H4 (cell line): ENCODE measurements around the gene RNF114. TPM values are rescaled to one million over a fixed set of nuclear protein-coding genes. Genes with fewer than 3 reads are reported as not detected.

Experiments used
- DNase-seq: peaks from one replicate; pipeline ENCODE4 v3.0.0-alpha.2; 2015; ENCODE audit warnings: low spot score
- total RNA-seq: library from RNA; depleted of rRNA; stranded (reverse); fragments of >200 nt; shearing (Covaris generic); gene quantifications from 2 replicates; pipeline ENCODE4 v1.2.3, GENCODE V29; 2014

RNF114 gene
- total RNA-seq, 1 experiment from 2014 or later, result 152 TPM

- no peak for DNase-seq
These were observed 31.6 kb upstream of the RNF114 start for GRCh38 chr20:49904440-49905214.

GRCh38 chr20:49905415-49906091, 30.6 kb upstream of the RNF114 start:
- DNase-seq, result no peak

GRCh38 chr20:49906101-49906604, 30.0 kb upstream of the RNF114 start:
- DNase-seq, result no peak

GRCh38 chr20:49906615-49907154, 29.5 kb upstream of the RNF114 start:
- no peak for DNase-seq

GRCh38 chr20:49907405-49908257, 28.6 kb upstream of the RNF114 start:
- DNase-seq, result no peak

- DNase-seq, result no peak
These were observed 28.0 kb upstream of the RNF114 start for GRCh38 chr20:49908258-49908565.

- no peak for DNase-seq
These were observed 26.5 kb upstream of the RNF114 start for GRCh38 chr20:49909499-49910339.

- no peak for DNase-seq
These were observed 25.9 kb upstream of the RNF114 start for GRCh38 chr20:49910340-49910706.

- DNase-seq, result no peak
These were observed 22.7 kb upstream of the RNF114 start for GRCh38 chr20:49913399-49914047.

- no peak for DNase-seq
These were observed 21.7 kb upstream of the RNF114 start for GRCh38 chr20:49914310-49915117.

- no peak for DNase-seq
These were observed 21.1 kb upstream of the RNF114 start for GRCh38 chr20:49915118-49915379.

GRCh38 chr20:49915380-49916145, 20.6 kb upstream of the RNF114 start, which contains the start of gene SPATA2:
SPATA2 (minus strand) TSS chr20:49915529; CDS start chr20:49908490, 7,039 bp downstream.
- peak; percentile 93 for DNase-seq

- DNase-seq, result no peak
These were observed 19.8 kb upstream of the RNF114 start for GRCh38 chr20:49916146-49917002.

GRCh38 chr20:49918446-49918845, 17.8 kb upstream of the RNF114 start:
- no peak for DNase-seq

GRCh38 chr20:49919009-49919408, 17.2 kb upstream of the RNF114 start:
- DNase-seq, result no peak

- DNase-seq, result no peak
These were observed 16.7 kb upstream of the RNF114 start for GRCh38 chr20:49919461-49919860.

GRCh38 chr20:49924247-49924646, 11.9 kb upstream of the RNF114 start:
- no peak for DNase-seq

GRCh38 chr20:49925901-49926454, 10.2 kb upstream of the RNF114 start:
- DNase-seq, result no peak
